ENCODE measurements around the gene NAT14.

DNA sequence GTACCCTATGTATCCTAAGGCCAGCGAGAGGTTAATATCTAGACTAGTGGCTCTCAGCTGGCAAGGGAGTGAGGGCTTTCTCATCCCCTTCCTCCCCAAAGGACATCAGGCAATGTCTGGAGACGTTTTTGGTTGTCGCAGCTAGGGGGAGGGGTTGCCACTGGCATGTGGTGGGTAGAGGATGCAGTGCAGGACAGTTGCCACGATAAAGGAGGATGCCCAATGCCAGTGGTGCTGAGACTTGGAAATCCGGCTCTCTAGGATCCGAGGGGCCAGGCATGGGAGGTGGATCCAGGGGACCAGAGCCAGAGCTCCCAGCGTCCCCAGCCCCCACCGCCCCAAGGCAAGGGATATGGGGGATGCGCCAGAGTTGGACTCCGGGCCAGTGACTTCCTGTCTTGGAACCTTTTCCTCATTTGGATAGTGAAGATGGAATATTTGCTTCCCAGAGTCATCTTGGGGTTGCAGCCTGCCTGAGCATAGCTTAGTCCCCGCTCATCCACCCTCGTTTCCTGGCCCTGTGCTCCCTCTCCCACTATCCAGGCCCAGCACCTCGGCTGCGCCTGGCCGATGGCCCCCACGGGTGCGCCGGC, 8.2 kb downstream of the NAT14 start:
- TF ChIP-seq CEBPB (IDR thresholded peaks at IDR 0.05) (no peak), ZBTB7A (IDR thresholded peaks at IDR 0.05; ENCODE audit: low read depth) (no peak), NFIC (IDR thresholded peaks at IDR 0.05) (no peak), TCF12 (IDR thresholded peaks at IDR 0.05; ENCODE audit: low read depth) (no peak), RAD21 (IDR thresholded peaks at IDR 0.05; ENCODE audit: low read depth) (no peak), EP300 (IDR thresholded peaks at IDR 0.05; ENCODE audit: borderline replicate concordance) (no peak), YY1 (IDR thresholded peaks at IDR 0.05; ENCODE audit: low read depth) (no peak)
- TF ChIP-seq, protein P1, sequence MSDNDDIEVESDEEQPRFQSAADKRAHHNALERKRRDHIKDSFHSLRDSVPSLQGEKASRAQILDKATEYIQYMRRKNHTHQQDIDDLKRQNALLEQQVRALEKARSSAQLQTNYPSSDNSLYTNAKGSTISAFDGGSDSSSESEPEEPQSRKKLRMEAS (IDR thresholded peaks at IDR 0.05) = no peak

Measured in Ishikawa (cell line).